Hematopoietic multipotent progenitor cell treated with erythropoietin and hydrocortisone succinate and interleukin-3 and kit ligand, for 15 days (in vitro differentiated cells): Measurements from ENCODE around the gene TOM1L1.

ENCODE experiments used
- DNase-seq: peaks from one replicate; pipeline ENCODE4 v3.0.0-alpha.2; 2015; ENCODE audit warnings: low spot score

The TOM1L1 gene

GRCh38 chr17:54992797-54993639 lies 92.4 kb downstream of the TOM1L1 start:
- DNase-seq = peak; percentile 74

DNA sequence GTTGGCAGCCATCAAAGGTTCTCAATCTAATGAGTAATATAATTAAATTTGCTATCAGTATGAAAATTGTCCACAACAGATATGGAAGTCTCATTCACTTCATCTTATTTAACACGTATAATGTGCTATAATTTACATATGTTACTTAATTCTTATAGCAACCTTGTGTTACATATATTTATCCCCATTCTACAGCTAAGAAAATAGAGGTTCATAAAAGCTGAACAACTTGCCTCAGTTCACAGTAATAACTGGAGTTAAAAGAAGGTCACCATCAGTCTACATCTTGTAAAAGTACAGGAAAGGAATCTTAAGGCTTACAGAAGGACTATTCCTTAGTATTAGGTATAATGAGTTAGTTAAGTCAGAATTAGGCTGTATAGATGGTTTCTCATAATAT lies 95.8 kb downstream of the TOM1L1 start:
- DNase-seq = no peak

- DNase-seq = no peak
These were observed 101.8 kb downstream of the TOM1L1 start for GRCh38 chr17:55002458-55002857.

DNA sequence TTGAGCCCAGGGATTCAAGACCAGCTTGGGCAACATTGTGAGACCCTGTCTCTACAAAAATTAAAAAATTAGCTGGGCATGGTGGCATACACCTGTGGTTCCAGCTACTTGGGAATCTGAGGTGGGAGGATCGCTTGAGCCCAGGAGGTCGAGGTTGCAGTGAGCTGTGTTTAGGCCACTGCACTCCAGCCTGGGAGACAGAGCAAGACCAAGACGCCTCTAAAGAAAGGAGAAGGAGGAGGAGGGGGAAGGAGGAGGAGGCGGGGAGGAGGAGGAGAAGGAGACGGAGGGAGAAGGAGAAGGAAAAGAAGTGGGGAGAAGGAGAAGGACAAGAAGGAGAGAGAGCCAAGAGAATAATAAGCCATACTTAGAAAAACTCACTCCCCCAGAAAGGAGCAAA lies 103.8 kb downstream of the TOM1L1 start:
- no peak for DNase-seq

DNA sequence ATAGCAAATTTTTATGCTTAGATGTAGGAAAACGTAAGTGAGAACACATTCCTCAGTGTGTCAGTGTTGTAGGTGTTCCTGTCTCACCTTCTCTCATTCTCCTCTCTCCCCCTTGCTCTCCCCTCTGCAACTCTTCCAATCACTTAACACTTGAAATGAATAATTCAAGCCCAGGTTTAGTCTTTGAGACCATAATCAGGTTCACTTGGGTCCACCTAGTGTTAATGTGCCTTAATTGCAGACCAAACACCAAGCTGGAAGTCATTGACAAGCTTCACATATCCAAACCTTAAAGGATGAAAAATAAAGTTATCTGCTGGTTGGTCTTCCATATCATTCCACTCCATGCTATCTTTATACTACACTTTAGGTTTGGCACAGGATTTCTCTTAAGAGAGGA lies 104.9 kb downstream of the TOM1L1 start:
- peak; percentile 10 for DNase-seq
